NOMO-1 treated with dmso at 0.1 percent for 144 hours (cell line): ENCODE measurements around the gene UNC5B.

Experiments
- DNase-seq: peaks from one replicate; lab custom pipeline; 2025; ENCODE audit not compliant: unreplicated experiment; lab: John Stamatoyannopoulos, UW

Gene UNC5B

DNA sequence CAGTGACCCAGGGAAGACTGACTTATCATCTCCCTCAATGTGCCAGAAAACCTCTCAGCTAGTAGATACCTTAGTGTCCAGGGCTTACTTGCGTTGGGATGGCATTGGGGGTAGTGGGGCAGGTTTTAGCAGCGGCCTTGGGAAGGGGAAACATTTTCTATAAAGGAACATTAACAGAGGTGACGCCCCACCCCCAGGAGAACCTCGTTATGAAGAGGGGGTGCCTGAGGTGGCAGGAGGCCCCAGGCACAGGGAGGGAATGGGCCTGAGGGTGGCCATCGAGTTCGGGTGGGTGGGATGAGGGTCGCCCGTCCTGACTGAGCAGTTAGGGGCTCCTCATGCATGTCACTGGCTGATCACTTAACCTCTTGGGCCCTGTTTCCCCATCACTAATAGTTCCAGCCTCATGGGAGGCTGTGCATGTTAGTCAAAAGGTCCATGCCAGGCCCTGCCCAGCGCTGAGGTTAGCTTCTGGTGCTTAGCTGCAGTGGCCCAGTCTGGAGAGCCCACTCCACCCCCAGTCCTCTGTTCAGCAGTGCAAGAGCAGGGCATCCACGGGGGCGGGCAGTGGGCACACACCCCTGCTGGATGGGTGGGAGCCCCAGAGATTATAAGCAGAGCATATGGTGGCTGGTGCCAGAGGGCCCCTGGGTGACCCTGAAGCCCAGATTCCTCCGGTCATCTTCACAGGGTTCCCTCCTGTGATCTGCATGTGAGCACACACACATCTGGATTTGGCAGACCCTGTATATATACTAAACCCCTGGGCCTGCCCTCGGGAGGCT is 27.0 kb downstream of the UNC5B start:
- no peak for DNase-seq

DNA sequence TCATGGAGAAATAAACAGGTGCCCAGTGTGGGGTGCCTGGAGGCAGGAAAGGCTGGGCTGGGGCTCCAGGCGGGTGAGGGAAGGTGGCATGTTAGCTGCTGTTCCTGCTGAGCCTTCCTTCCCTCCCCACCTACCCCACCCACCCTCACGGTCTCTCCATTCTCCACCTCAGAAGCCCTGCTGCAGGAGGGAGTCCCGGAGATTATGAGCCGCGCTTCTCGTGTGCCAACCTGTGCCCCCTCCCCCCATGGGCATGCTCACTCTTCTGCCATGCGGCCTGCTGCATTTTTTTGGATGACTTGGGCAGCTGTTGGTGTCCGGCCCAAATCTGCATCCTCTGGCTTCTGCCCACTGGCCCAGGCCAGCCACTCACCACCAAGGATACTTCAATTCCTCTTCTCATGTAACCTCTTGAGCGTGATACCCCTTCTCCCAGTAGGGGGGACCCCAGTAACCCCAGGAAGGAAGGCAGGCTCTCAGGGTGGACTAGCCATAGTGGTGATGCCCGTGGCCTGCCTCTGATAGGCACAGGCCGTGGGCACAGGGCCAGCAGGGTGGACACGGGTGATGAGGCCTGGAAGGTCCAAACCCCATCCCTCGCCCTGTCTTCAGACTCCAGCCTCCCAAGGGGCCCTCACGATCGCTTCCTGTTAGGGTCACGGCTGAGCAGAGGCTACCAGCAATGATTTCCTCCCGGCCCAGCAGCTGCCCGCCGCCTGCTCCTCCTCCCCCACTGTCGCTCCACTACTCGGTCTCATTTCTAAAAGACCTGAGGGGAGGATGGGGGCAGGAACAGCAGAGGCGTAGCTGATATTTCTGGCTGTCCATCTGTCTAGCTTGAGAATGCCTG is 27.8 kb downstream of the UNC5B start:
- no peak for DNase-seq

DNA sequence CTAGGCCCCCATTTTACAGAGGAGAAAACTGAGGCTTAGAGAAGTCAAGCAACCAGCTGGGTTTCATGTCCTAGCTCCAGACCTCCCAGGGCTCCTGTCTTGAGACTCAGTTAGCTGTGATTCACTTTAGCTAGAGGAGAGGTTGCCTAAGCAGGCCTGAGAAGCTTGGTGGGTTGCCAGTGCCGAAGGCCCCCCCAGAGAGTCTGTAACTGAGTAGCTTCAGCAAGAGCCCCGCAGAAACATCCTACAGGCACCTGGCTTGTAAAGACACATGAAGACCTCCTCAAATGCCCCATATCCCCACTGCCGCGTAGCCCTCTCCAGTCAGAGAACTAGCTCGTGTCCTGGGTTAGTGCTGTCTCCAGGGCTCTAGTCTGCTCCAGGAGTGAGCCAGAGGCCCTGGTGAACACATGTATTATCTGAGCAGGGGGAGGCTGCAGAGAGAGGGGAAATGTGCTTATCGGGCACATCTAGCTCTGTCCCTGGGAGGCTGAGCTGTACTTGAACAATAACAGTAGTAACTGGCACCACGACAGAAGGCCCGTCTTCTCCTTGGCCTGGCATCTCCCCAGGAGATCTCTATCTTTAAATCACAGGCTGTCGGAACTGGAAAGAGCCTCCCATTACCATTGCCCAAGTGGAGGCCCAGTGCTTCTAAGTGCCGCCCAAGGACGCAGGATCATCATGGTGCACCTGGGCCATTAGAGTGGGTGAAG is 28.9 kb downstream of the UNC5B start:
- no peak for DNase-seq

DNA sequence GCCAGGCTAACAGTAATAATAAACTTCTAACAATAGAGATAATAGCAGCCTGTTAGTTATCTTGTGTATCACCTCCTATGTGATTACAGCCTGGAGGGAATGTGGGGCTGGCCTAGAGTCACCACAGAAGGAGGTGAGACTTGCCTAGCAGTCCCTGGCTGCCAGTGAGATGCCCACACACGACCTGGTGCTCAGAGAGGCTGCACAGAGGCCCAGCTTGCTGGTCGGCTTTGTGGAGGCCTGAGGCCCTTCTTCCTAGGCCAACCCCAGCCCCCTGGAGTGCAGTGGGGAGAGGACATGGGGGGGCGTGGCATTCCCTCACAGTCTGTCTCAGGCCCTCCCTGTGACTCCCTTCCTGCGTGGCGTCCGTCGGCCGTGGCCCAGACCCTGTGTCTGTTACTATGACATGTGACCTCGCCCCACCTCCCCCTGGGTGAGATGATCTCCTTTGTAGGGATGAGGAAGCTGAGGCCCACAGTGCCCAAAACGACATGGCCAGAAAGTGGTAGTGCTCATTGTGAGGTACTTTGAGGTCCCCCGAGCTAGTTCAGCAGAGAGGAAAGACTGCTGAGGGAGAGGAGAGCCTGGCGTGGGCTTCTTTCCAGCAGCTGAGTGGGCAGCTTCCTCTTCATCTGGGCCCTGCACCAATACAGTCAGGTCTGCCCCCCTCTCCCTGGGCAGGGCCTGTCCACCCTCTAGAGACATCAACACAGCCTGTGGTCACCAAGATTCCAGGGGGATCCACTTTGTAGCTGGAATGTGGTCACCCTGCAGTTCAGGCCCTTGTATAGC is 29.7 kb downstream of the UNC5B start:
- DNase-seq, result no peak

DNA sequence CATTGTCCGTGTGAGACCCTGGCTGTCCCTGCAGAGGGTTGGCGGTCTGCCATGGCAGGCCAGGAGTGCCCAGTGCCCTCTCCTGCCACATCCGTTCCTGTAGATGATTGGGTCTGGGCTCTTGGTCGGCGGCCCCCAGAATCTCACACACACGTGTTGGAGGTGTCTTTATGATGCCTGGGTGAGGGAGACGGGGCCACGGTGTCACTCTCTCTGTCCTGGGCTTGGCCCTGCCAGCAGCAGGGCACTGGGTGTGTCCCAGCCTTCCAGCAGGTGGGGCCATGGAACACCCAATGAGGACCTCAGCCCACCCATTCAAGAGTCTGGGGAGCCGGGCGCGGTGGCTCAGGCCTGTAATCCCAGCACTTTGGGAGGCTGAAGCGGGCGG is 30.2 kb downstream of the UNC5B start:
- no peak for DNase-seq

DNA sequence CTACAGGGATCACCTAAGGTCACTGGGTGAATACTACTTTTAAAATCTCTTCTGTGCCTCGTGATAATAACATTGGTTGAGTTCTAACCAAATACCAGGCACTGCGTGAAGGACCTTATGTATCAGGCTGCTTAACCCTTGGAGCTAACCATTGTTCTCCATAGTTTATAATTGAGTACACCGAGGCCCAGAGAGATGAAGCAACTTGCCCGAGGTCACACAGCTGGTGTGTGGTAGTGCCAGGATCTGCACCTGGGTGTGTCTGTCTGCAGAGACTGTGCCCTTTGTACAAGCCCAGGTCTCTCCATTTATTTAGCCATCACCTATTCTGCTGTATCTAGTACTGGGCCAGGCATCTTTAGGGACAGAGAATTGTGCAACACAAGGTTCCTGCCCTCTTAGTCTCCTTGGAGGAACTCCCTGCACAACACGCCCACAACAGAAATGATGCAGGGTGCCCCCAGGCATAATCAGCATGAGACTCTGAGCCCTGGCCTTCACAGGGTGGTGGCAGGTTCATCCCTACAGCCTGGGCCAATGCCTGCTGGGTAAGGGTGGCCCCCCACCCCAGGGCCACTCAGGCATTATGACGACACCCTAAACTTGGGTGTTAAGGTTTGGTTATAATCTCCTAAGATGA is 31.5 kb downstream of the UNC5B start:
- no peak for DNase-seq

DNA sequence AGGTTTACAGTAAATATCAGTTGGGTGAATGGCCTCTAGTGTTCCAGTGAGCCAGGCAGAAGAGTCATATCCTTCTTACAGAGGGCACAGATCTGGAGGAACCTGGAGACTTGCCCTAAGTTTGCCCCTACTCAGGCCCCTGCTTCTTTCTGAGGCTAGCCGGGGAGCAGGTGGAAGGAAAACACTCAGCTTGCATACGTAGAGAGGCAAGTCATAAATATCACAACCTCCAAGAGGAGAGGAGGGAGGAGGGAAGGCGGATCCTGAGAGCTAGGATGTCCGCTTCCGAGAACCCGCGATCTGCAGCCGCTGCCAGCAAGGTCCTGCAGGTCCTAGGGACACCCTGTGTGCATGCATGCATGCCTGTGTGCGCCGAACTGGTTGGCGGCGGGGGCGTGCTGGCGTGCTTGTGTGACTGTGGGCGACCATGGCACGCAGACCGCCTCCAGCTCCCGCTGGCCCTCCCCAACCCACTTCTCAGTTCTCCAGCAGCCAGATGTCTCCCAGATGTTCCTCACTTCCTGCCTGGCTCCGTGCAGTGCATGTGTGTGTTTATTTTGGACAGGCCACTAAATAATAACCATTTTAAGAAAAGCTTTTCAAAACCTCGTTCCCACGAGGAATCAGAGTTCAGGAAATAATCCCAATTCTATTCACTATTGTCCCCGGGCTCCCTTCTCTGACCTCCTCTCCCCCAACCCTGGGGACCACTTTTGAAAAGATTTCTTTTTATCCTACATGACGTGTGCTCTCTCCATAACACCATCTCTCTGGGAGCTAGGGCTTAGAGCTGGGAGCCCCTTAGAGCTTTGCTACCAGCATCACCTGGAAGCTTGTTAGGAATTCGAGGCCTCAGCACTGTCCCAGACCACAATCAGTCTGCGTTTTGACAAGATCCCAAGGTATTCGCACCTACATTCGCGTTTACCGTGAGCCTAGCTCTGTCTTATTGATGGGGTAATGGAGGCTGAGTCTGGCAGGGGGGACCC is 32.4 kb downstream of the UNC5B start:
- DNase-seq, result no peak

DNA sequence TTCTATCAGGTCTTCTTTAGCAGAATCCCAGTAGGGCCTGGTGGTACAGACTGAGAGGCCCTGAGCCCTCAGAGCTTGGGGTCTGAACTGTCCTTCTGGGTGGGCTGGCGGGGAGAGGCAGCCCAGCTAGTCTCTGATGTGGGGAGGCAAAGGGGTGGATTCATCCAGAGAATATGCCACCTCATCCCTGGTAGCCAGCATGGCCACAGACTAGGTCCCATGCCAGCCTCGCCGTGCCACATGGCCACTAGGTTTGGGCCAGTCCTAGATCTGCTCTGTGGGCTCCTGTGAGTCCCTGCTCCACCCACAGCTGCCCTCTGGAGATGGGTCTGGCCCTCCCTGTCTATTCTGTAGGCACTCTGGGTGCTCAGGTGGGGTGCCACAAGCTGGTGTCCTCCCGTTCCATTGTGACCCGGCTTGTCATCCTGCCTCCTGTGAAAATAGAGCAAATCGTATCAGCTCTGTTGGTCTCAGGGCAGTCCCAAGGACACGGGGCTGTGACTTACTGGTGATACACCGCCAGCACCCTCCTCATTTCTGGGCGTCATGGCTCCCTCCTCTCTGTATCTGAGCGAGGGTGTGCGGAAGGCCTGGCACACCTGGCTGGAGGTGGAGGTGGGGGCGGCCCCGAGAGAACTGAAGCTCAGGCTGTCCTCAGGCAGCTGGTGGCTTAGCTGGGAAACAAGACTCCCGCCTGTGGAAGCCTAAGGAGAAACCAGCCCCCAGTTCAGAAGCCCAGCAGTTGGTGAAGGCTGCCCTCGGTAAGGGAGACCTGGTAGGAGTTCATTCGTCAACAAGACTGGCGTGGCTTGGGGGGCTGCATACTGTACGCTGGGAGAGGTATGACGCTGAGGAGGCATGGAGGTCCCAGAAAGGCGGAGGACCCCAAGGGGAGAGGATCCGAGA is 33.3 kb downstream of the UNC5B start:
- DNase-seq, result no peak

DNA sequence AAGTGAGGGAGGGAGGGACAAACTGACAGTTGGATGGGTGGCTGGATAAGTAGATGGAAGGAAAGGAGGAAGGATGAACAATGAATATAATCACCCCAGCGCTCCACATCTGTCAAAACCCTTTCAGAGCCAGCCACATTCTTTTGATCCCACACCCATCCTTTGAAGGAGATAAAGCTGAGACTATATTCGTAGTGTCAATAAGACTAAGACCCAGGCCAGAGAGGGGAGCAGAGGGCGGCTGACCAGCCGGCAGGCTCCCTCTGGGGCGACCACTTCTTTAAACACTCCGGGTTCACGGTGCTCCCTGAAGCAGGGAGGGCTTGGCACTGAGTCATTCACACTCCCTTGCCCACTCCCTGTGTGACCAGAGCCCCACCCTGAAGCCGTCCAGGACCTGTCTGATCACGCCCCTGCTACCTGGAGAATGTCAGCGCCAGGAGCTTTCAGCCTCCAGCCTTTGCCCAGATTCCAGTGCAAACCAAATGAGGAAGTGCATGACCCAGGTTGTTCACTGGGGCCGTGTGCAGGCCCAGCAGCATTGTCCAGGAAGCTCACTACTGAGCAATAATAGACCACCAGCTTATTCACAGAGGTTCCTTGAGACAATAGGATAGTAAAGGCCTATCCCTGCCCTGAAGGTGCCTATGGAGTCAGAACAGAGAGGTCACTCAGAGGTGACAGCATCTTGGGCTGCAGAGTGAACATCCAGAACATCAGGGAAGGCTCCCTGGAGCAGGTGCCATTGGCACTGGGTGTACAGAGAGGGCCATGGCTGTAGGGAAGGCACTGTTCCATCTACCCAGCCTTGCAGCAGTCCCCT is 34.4 kb downstream of the UNC5B start:
- no peak for DNase-seq

DNA sequence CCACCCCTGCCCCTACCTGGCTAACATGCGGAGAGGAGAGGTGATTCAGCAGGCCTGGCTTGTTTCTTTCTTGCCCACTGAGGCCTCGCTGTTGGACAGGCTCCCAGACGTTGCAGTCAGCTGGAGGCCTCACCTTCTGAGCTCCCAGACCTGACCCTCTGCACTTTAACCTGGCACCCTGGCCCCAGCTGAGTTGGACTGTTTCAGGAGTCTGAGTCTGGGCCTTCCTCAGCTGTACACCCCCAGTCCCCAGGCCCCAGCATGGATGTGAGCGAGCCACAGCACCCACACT is 35.0 kb downstream of the UNC5B start:
- no peak for DNase-seq

DNA sequence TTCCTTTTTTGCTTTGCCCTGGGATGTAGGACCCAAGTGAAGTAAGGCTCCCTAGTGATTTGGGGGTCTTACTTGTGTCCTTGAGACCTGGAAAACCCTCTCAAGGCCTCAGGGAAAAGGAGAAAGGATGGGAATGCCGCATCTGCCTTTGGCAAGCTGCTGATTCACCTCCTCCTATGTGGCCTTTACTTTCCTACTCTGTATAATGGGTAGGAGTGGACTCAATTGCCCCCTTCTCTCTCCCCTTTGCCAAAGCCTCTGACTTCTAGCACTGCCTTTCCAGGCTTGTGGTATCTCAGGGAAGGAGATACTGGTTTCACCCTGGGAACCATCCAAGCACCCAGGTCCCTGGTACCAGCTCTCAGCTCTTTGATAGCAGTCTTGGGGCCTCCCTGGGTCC is 35.4 kb downstream of the UNC5B start:
- no peak for DNase-seq

DNA sequence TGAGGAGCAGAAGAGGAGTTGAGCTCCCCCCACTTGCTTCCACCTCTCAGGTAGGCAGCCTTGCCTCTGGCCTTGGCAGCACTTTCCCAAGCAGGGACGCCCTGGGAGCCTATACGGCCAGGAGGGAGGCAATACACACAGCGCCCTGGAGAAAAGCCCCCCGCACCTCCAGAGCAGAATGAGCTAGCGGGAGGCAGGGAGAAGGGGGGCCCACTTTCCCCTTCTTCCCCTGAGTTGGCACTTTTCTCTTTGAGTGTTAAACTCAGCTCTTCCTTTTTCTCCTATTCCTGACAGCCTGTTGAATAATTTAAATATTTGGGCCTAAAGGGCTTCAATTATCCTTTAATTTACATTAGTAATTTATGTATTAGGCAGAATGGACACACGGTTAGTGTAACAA is 35.8 kb downstream of the UNC5B start:
- DNase-seq, result no peak

DNA sequence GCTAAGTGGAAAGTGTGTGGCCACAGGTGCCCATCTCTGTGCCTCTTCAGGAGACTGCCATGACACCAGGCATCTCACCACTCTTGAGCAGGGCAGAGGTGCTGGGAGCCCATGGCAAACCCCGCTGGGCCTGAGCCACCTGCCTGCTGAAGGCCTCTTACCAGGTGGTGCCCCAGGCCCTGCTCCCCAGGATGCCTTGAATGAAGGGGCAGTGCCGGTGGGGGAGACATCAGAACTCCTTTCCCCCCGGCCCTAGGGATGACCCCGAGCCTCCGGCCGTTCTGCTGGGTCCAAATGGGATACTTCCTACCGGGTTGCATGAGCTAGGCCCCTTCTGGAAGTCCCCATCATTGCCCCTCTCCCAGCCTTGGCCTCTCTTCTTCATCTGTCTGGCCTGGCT is 37.6 kb downstream of the UNC5B start:
- no peak for DNase-seq

DNA sequence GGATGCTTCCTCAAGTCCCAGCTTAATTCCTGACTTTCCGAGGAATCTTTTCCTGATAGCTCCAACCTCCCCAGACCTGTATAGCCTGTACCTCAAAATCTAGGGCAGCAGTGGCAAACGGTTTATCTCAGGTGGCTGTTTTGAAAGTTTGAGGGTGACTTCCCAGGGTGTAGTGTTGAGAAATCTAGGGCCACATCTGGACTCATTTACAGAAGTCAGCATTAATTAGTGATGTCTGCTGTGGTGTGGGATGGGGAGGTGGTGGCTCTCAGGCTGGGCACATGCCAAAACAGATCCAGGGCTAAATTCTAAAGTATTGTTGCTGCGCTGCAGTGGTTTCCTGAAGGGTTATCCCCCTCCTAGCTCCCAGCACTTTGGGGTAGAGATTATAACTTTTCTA is 38.0 kb downstream of the UNC5B start:
- DNase-seq, result no peak

DNA sequence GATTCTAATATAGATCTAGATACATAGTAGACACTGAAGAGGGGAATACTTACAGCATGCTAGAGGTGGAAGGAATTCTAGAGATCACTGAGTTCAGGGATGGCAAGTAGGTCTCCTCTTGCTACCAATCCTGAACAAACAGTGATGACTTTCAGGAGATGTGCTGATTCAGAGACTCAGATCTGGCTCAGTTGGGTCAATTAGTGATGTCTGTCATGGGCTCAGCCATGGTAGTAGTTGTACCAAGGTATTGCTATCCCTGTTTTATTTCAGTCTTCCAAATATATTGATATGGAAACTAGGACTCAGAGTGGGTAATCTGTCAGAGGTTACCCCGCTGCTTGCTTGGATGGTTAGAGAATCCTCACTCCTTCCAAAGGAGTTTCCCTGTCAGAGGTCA is 38.5 kb downstream of the UNC5B start:
- no peak for DNase-seq

DNA sequence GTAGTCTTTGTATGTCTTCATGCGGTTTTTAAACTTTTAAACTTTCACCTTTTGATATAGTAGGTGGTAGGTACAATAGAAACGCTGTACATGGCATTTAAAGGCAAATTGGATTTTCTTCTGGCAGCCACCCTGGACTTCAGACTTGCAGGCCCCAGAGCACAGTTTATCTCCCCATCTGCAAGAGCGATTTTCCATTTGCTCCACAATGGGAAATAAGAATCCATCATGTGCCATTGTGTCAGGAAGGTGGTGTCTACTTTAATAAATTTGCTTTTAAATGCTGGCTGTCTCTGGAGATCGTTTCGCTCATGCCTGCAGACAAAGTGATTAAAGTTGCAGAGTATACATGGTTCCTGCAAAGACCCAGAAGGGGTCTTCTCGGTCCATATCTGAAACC is 38.9 kb downstream of the UNC5B start:
- no peak for DNase-seq

DNA sequence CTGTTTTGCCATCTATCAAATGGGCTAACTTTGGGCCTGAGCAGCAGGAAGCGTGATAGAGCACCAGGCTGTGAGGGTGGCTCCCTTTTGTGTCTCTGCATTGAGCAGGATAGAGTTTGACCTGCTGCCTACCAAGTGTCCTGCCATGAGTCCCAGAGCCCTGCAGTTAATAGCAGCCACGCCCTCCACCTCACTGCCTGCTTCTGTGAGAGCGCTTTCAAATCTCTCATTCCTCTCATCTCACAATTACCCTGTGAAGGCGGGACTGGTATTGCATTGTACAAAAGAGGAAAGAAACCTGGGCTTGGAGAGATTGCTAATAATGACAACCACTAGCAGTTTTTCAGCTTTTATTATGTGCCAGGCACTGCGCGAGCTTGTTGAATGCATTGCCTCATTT is 39.9 kb downstream of the UNC5B start:
- no peak for DNase-seq
